Astrocyte (in vitro differentiated cells and primary cell): ENCODE data around the gene HOXD12.

Experiments used
- CTCF ChIP-seq: IDR thresholded peaks from 2 replicates; pipeline ENCODE4 v1.5.1; 2011; ENCODE audit warnings: low read depth, mild to moderate bottlenecking, inconsistent platforms, low read length, moderate library complexity; ENCODE audit not compliant: insufficient read depth
- EZH2 ChIP-seq: IDR thresholded peaks from 2 replicates; pipeline ENCODE4 v1.6.1; 2012; ENCODE audit warnings: mild to moderate bottlenecking, low read length, inconsistent platforms; ENCODE audit not compliant: insufficient read depth

DNA sequence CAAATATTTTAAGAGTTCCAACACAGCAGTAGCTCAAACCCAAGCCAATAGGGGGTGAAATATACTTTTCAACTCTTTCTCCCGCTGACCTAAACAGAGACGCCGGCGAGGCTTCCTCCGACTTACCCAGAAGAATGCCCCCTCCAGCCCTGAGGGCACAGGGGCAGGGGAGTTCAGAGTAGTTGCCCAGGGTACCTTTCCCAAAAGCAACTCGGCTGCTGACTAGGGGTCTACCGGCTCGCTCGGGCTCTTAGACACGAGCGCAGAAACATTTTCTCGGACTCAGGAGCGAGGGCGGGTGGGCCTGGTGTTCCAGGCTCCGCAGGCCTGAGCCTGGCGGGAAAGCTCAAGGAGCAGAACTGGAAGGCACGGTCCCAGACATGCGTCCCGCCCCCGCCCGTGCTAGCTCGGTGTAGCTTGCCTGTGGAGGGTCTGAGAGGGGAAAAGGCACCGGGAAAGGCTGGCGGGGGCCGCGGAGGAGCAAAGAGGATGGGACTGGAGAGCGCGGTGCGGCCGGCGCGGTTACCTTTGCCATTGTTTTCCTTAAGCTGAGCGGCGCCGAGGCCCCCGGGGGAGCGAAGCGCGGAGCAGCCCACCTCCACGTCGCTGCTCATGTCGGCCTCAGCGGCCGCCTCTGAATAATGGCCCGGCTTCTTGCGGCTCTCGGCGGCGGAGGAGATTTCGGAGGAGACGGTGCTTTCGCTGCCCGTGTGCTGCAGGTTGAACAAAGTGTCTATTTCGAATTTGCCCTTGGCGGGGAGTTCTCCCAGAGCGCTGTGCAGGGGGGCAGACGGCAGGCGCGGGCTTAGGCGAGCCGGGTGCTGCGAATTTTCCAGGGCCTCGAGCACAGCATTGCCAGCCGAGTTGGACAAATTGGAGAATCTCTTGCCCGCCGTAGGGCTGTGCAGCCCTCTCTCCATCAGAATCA is 16.5 kb upstream of the HOXD12 start:
- TF ChIP-seq CTCF (no peak), EZH2 (peak; percentile 65)
